OCI-LY3 (cell line): Measurements from ENCODE around the gene SMIM17.
A peak's percentile ranks its signal among the peaks of the same experiment; 100 is the strongest.

Experiments used
- H2AFZ ChIP-seq: fragments of 200-600, 300-600 bp; shearing (Covaris generic); 2 replicates; pipeline ENCODE4 v1.6.0; 2014; ENCODE audit warnings: antibody characterized with exemption, low read depth, low read length
- H3K27ac ChIP-seq: fragments of 200-600, 300-600 bp; sonication (generic); 2 replicates; pipeline ENCODE4 v1.5.1; 2014; ENCODE audit warnings: mild to moderate bottlenecking, low read length, moderate library complexity, mixed read lengths
- H3K27me3 ChIP-seq: fragments of 200-600, 300-600 bp; sonication (generic); 2 replicates; pipeline ENCODE4 v1.6.1; 2014; ENCODE audit warnings: low read depth, low read length, mixed read lengths
- H3K36me3 ChIP-seq: fragments of 200-600, 300-600 bp; sonication (generic); replicated peaks from 2 replicates; pipeline ENCODE3; 2014; ENCODE audit warnings: low read depth, low read length, mixed read lengths
- H3K4me1 ChIP-seq: fragments of 300-600, 200-600 bp; sonication (generic); 2 replicates; pipeline ENCODE4 v1.6.1; 2014; ENCODE audit warnings: low read length, mixed read lengths
- H3K4me2 ChIP-seq: fragments of 200-600, 300-600 bp; sonication (generic); 2 replicates; pipeline ENCODE4 v1.6.1; 2014; ENCODE audit warnings: low read length, mixed read lengths
- H3K4me3 ChIP-seq: fragments of 300-600, 200-600 bp; sonication (generic); 2 replicates; pipeline ENCODE4 v1.5.1; 2014; ENCODE audit warnings: antibody characterized with exemption, mild to moderate bottlenecking, low read length, moderate library complexity
- H3K79me2 ChIP-seq: fragments of 300-600, 200-600 bp; shearing (Covaris generic); 2 replicates; pipeline ENCODE4 v1.6.1; 2014; ENCODE audit warnings: mild to moderate bottlenecking, low read length, mixed read lengths
- H3K9ac ChIP-seq: fragments of 300-600, 200-600 bp; shearing (Covaris generic); 2 replicates; pipeline ENCODE4 v1.6.0; 2014; ENCODE audit warnings: mild to moderate bottlenecking, low read length, moderate library complexity
- H3K9me3 ChIP-seq: fragments of 200-600, 300-600 bp; shearing (Covaris generic); 2 replicates; pipeline ENCODE4 v1.6.1; 2014; ENCODE audit warnings: low read length, mixed read lengths; ENCODE audit not compliant: insufficient read depth
- H4K20me1 ChIP-seq: fragments of 200-600, 300-600 bp; sonication (generic); 2 replicates; pipeline ENCODE4 v1.6.1; 2016; ENCODE audit warnings: low read length, mixed read lengths; ENCODE audit not compliant: insufficient read depth
- EZH2phosphoT487 ChIP-seq: fragments of 200-600 bp; shearing (Covaris generic); IDR thresholded peaks from 2 replicates; pipeline ENCODE4 v1.6.1; 2018; ENCODE audit warnings: antibody characterized with exemption, mixed run types, low read depth
- TF ChIP-seq, protein P1 (sequence below): fragments of 200-600, 300-600 bp; sonication (generic); IDR thresholded peaks from 2 replicates; pipeline ENCODE4 v1.5.1; 2014; ENCODE audit warnings: antibody characterized with exemption, low read length, low read depth

SMIM17 gene

GRCh38 chr19:56642711-56643459 is at the start of gene SMIM17:
Gene SMIM17 (plus strand): TSS chr19:56643159. CDS start chr19:56645668, 2,509 bp downstream.
- no peaks in the 10 kb centered on the region for H3K79me2 ChIP-seq
- H3K36me3 ChIP-seq = no peaks in the 10 kb centered on the region
- no peak within 1 kb of the TSS for H2AFZ ChIP-seq
- no peaks in the 10 kb centered on the region for H4K20me1 ChIP-seq
- H3K9ac ChIP-seq = no peak within 1 kb of the TSS
- TF ChIP-seq EZH2phosphoT487 = no peak
- TF ChIP-seq, protein P1, sequence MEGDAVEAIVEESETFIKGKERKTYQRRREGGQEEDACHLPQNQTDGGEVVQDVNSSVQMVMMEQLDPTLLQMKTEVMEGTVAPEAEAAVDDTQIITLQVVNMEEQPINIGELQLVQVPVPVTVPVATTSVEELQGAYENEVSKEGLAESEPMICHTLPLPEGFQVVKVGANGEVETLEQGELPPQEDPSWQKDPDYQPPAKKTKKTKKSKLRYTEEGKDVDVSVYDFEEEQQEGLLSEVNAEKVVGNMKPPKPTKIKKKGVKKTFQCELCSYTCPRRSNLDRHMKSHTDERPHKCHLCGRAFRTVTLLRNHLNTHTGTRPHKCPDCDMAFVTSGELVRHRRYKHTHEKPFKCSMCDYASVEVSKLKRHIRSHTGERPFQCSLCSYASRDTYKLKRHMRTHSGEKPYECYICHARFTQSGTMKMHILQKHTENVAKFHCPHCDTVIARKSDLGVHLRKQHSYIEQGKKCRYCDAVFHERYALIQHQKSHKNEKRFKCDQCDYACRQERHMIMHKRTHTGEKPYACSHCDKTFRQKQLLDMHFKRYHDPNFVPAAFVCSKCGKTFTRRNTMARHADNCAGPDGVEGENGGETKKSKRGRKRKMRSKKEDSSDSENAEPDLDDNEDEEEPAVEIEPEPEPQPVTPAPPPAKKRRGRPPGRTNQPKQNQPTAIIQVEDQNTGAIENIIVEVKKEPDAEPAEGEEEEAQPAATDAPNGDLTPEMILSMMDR = no peak
- no peaks in the 10 kb centered on the region for H3K4me1 ChIP-seq
- H3K4me3 ChIP-seq = no peak within 1 kb of the TSS
- no peaks in the 10 kb centered on the region for H3K27me3 ChIP-seq
- no peak within 1 kb of the TSS for H3K4me2 ChIP-seq
- no peak within 1 kb of the TSS for H3K27ac ChIP-seq
- peaks cover 14% of the 10 kb centered on the region; the same call in 1 of the 2 replicates for H3K9me3 ChIP-seq

GRCh38 chr19:56594446-56594782 is 48.5 kb upstream of the SMIM17 start:
- Histone ChIP-seq H2AFZ (peak overlapping the region; percentile 99), H3K27me3 (no peaks in the 10 kb centered on the region), H3K36me3 (peaks cover 29% of the 10 kb centered on the region), H3K4me3 (peak overlapping the region; percentile 93), H3K4me1 (peaks cover 6% of the 10 kb centered on the region), H4K20me1 (no peaks in the 10 kb centered on the region), H3K4me2 (peak overlapping the region; percentile 69), H3K9ac (peak overlapping the region; percentile 85; the same call in 1 of the 2 replicates), H3K9me3 (peaks cover 19% of the 10 kb centered on the region), H3K27ac (no peak overlapping the region), H3K79me2 (peaks cover 38% of the 10 kb centered on the region)
- no peak for TF ChIP-seq EZH2phosphoT487
- TF ChIP-seq, protein P1 = no peak

DNA sequence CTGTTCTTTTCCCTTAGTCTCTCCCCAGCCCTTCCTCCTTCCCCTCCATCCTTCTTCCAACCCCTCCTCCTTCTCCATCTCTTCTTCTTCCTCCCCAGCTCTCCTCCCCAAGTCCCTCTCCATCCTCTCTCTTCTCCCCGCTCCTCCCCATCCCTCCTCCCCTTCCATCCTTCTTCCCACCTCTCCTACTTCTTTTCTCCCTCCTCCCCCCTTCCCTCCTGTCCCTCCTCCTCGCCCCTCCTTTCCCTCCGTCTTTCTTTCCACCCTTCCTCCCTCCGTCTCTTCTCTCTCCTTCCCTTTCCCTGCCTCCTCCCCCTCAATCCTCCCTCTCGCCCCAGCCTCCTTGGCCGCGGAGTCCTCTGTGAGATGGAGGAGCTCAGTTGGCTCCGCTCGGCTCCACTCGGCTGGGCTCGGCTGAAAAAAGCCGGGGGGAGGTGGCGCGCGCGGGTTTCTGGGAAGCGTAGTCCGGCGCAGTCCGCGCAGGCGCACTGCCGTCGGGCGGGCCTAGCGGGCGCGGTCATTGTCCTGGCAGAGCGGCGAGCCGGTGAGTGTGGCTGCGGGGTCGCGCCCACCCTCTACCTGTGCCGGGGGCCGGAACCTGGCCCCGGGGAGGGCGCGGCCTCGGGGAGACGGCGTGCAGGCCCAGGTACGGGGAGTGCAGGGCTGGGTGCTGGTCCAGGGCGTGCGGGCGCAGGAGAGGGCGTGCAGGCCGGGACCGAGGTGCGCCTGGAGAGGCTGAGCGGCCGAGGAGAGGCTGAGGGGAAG is 48.0 kb upstream of the SMIM17 start, which contains the start of gene ZNF71:
Gene ZNF71, plus strand, starts transcription at position 520 of the 765 bp plus-strand sequence. CDS start 6,257 bp downstream, outside the sequence.
- Histone ChIP-seq H3K4me2 (peak within 1 kb of the TSS; percentile 89), H3K27ac (no peak within 1 kb of the TSS), H3K4me1 (peaks cover 6% of the 10 kb centered on the region), H3K9me3 (peaks cover 16% of the 10 kb centered on the region), H2AFZ (peak within 1 kb of the TSS; percentile 99), H3K9ac (peak within 1 kb of the TSS; percentile 85), H3K27me3 (no peaks in the 10 kb centered on the region), H3K36me3 (peaks cover 29% of the 10 kb centered on the region), H4K20me1 (no peaks in the 10 kb centered on the region), H3K79me2 (peaks cover 38% of the 10 kb centered on the region), H3K4me3 (peak within 1 kb of the TSS; percentile 93)
- TF ChIP-seq, protein P1 = no peak

GRCh38 chr19:56595548-56595899 is 47.4 kb upstream of the SMIM17 start:
- TF ChIP-seq, protein P1 = no peak
- H3K27ac ChIP-seq = no peak overlapping the region
- peak overlapping the region; percentile 93 for H3K4me3 ChIP-seq
- peaks cover 31% of the 10 kb centered on the region for H3K36me3 ChIP-seq
- H2AFZ ChIP-seq = peak overlapping the region; percentile 99
- peak overlapping the region; percentile 89 for H3K4me2 ChIP-seq
- peaks cover 16% of the 10 kb centered on the region for H3K9me3 ChIP-seq
- no peaks in the 10 kb centered on the region for H3K27me3 ChIP-seq
- H3K9ac ChIP-seq = peak overlapping the region; percentile 85
- peaks cover 38% of the 10 kb centered on the region for H3K79me2 ChIP-seq
- peaks cover 6% of the 10 kb centered on the region for H3K4me1 ChIP-seq
- no peaks in the 10 kb centered on the region for H4K20me1 ChIP-seq
